ENCODE results near the gene NOTCH4. TPM values are rescaled to one million over a fixed set of nuclear protein-coding genes. Genes with fewer than 3 reads are reported as not detected.

Gene NOTCH4
- total RNA-seq, 1 experiment from 2014 or later, result 2.3 TPM

DNA sequence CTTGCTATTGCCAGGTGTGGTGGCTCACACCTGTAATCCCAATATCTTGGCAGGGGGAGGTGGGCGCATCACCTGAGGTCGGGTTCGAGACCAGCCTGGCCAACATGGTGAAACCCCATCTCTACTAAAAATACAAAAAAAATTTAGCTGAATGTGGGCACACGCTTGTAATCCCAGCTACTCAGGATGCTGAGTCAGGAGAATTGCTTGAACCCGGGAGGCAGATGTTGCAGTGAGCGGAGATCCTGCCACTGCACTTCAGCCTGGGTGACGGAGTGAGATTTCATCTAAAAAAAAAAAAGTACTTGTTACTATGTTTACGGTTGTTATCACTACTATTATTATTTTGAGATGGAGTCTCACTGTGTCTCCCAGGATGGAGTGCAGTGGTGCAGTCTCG is 67.0 kb downstream of the NOTCH4 start:
- no peak overlapping the region for H3T11ph ChIP-seq (ENCODE audit: low read length)
- no peak overlapping the region for H3K9ac ChIP-seq (ENCODE audit: extremely low read depth, insufficient read length, low read length)
- H2BK12ac ChIP-seq (ENCODE audit: insufficient read length, low read depth, low read length), result no peak overlapping the region
- no peak overlapping the region for H2BK20ac ChIP-seq (ENCODE audit: low read depth, low read length, poor library complexity, severe bottlenecking)
- no peak overlapping the region for H4K8ac ChIP-seq (replicated peaks; ENCODE audit: insufficient read length, low read depth, low read length)
- no peak overlapping the region for H3K27ac ChIP-seq (ENCODE audit: insufficient read length, low read depth, low read length)
- no peaks in the 10 kb centered on the region for H3K9me3 ChIP-seq (ENCODE audit: control insufficient read depth, low read depth, low read length)
- H4K91ac ChIP-seq (ENCODE audit: insufficient read length, low read depth, low read length), result no peak overlapping the region
- H2AFZ ChIP-seq (ENCODE audit: low read length), result no peak overlapping the region
- peaks cover 22 to 47% (median 28%) of the 10 kb centered on the region in 3 experiments for H3K36me3 Mint-ChIP-seq (ENCODE audit: insufficient read depth in 1 of 3, low read depth in 3 of 3)
- no peak overlapping the region for H2BK120ac ChIP-seq (ENCODE audit: low read depth, low read length, poor library complexity, severe bottlenecking)
- H3K4me2 ChIP-seq (ENCODE audit: insufficient read depth, insufficient read length, low read length), result no peak overlapping the region
- peaks cover 21 to 23% of the 10 kb centered on the region in 2 experiments for H3K4me1 Mint-ChIP-seq
- H3K4me3 Mint-ChIP-seq, result no peak overlapping the region
- no peaks in the 10 kb centered on the region for H4K20me1 ChIP-seq (ENCODE audit: control insufficient read depth, insufficient read depth, insufficient read length)
- H3K23ac ChIP-seq (ENCODE audit: insufficient read length, low read depth, low read length), result no peak overlapping the region
- WGBS (ENCODE audit: extremely low coverage, insufficient read length, low lambda C conversion rate), result no CpG with 5 or more reads among the region's 9 CpGs
- no peak for TF ChIP-seq CTCF (conservative IDR thresholded peaks at IDR 0.05)
- no peaks in the 10 kb centered on the region; the same call in 1 of the 2 replicates for H3K79me2 ChIP-seq (ENCODE audit: insufficient read depth, low read length)
- H2AK5ac ChIP-seq (ENCODE audit: insufficient read length, low read length), result no peak overlapping the region
- no peaks in the 10 kb centered on the region; the same call in 1 of the 2 replicates for H3K27me3 ChIP-seq (ENCODE audit: insufficient read depth, low read length)
- no peak overlapping the region for H3K56ac ChIP-seq (ENCODE audit: insufficient read length, low read depth, low read length)
- H3K27ac Mint-ChIP-seq, result no peak overlapping the region
- peaks cover 2% of the 10 kb centered on the region; the same call in 1 of the 2 replicates for H3K27me3 Mint-ChIP-seq (ENCODE audit: low read depth)
- H3K4me1 ChIP-seq (ENCODE audit: insufficient read depth, low read length), result no peaks in the 10 kb centered on the region; the same call in 1 of the 2 replicates
- no peak overlapping the region for H3K14ac ChIP-seq (ENCODE audit: insufficient read depth, low read length)
- no peak overlapping the region for H4K5ac ChIP-seq (ENCODE audit: insufficient read length, low read depth, low read length)
- no peak overlapping the region for H3K4ac ChIP-seq (ENCODE audit: low read depth, low read length)
- H3K9me3 Mint-ChIP-seq, result no peaks in the 10 kb centered on the region
- H3K23me2 ChIP-seq (ENCODE audit: insufficient read length, low read depth, low read length, poor library complexity, severe bottlenecking), result peaks cover 24% of the 10 kb centered on the region
- H2BK5ac ChIP-seq (ENCODE audit: insufficient read length, low read length), result no peak overlapping the region
- no peak overlapping the region for H3K18ac ChIP-seq (ENCODE audit: insufficient read length, low read depth, low read length)
- DNase-seq, result no peak
- H2BK15ac ChIP-seq (ENCODE audit: low read depth, low read length), result no peak overlapping the region
- H3K79me1 ChIP-seq (ENCODE audit: insufficient read depth, low read depth, low read length, poor library complexity, severe bottlenecking), result no peaks in the 10 kb centered on the region

Data from H9 (cell line).